22Rv1 (cell line): ENCODE data around the gene RPL32.

ENCODE experiments used
- H3K27ac ChIP-seq: fragments of 450-650 bp; 2 replicates; pipeline ENCODE4 v1.5.1; 2017
- CTCF ChIP-seq: fragments of 450-650 bp; IDR thresholded peaks from 2 replicates; pipeline ENCODE4 v1.5.1; 2017; ENCODE audit warnings: mild to moderate bottlenecking
- ZFX ChIP-seq: fragments of 450-650 bp; IDR thresholded peaks from 2 replicates; pipeline ENCODE4 v1.6.1; 2017; ENCODE audit warnings: antibody characterized with exemption, borderline replicate concordance

Gene RPL32

GRCh38 chr3:12799525-12800440 lies 41.6 kb downstream of the RPL32 start:
- H3K27ac ChIP-seq, result no peak overlapping the region
- no peak for TF ChIP-seq ZFX
- TF ChIP-seq CTCF, result no peak

DNA sequence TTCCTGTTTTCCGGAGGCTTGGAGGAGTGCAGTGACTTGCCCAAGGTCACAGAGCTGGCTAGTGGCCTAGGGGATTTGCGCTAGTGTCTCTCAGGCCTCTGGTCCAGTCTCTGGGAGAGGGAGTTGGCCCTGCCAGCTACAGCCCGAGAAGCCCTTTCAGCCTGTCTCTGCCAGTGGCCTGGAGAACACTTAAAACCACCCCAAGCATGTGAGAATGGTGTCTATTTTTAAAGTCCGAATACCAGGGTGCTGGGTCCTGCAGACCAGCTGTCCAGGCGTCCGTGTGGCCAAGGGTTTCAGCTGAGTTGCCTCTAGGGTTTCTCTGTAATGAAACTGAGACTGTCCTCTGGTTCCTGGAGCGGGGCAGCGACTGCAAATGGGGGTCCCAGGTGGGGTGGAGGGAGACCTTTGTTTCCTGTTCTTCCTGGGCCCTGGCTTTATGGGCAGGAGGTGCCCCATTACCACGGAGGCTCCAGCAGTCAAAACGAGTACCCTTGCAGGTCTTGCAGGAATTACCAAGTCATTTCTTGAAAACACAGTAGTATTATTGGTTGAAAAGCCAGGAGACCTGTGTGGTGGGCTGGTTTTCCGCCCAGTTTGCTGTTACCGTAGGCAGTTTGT lies 42.7 kb downstream of the RPL32 start:
- TF ChIP-seq ZFX, result no peak
- TF ChIP-seq CTCF, result no peak

GRCh38 chr3:12797892-12798558 lies 43.3 kb downstream of the RPL32 start:
- H3K27ac ChIP-seq, result no peak overlapping the region
- TF ChIP-seq CTCF, result no peak
- TF ChIP-seq ZFX, result no peak

More for the DNA sequence above, 42.7 kb downstream of the RPL32 start:
- H3K27ac ChIP-seq, result no peak overlapping the region

DNA sequence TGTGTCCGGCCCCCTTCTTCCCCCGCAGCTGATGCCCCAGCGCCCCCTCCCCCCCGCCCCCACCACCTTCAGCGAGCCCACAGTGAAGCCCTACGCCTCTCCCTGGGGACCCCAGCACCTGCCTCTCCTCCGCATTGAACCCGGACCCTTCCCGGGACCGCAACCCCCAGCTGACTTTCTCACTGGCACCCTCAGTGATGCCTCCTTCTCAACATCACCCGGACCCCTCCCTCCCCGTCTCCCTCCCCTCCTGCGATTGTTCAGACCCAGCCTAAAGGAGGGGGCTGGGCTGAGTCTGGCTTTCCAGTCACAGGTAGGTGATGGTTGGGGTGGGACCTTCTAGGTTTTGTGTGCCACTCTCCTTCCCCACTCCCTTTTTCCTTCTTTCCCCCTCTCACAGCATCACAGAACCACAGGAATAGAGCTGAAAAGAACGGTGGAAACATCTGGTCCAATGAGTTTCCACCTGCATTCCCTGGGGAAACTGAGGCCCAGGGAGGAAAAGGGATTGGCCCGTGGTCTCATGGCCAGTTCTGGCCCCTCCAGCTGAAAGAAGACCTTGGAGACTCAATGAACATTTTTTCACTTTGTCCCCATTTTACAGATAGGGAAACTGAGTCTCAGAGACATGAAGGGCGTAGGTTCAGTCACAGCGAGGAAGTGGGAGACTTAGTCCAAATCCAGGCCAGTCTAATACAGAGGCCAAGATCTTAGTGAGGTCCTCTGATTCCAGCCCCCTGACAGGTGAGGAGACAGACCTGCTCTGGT lies 44.1 kb downstream of the RPL32 start:
- TF ChIP-seq ZFX, result no peak
- TF ChIP-seq CTCF, result no peak
- peak overlapping the region; percentile 34 for H3K27ac ChIP-seq

DNA sequence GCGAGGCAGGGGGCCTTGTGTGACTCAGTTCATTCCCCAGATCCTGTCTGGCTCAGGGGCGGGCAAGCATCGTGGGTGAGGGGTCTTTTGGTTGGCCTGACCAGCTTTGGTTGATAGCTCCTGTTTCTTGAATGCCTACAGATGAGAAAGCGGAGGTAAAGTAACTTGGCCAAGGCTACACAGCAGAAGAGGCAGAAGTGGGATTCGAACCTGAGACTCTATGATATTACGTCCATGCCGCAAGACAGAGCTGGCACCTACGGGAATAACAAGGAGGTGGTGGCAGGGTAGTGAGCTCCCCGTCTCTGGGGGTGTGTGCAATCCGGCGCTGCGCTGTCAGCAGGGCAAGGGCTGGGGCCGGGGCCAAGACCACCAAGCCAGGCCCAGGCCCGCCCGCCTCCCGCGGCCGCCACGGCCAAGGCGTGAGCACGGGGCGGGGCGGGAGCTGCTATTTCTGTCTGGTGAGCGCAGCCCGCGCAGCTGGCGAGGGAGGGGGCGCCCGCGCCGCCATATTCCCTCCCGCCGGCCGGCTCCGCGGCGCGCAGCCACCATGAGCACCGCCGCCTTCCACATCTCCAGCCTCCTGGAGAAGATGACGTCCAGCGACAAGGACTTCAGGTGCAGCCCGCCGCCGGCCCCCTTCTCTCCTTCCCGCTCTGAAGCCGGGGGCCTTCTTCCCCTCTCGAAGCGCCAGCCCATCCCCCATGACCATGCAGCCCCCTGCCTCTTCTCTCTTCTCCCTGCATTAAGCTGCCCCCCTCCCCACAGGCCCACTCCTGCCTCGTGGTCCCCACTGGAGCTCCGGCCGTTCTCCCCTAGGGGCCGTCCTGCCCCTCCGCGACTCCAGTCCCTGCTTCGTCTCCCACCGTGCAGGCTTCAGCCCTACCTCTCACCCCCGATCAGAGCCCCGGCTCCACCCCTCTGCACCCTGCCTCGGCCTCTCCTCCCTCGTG lies 44.9 kb downstream of the RPL32 start, which contains the start of gene CAND2:
TSS of gene CAND2 (plus strand) at position 510 of the 953 bp plus-strand sequence. CDS start at position 551, 41 bp downstream.
- TF ChIP-seq CTCF (no peak), ZFX (no peak)
- peak within 1 kb of the TSS; percentile 34 for H3K27ac ChIP-seq

DNA sequence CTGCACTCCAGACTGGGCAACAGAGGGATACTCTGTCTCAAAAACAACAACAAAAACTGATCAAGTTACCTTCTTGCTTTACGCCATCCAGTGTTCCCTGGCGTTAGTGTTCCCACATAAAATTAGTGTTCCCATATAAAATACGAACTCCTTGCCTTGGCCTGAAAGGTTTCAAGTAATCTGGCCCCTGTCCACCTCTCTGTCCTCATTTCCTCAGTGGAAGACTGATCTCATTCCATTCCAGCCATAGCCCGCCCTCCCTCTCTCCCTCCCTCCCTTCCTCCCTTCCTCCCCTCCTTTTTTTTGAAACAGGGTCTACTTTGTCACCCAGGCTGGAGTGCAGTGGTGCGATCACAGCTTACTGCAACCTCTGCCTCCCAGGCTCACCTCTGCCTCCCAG lies 47.7 kb downstream of the RPL32 start:
- no peak overlapping the region for H3K27ac ChIP-seq
- TF ChIP-seq CTCF (no peak), ZFX (no peak)
